Subcutaneous adipose tissue (tissue), 4 donors: ENCODE data around the gene SLC12A7. TPM values are rescaled to one million over a fixed set of nuclear protein-coding genes. Genes with fewer than 3 reads are reported as not detected.

Source experiments
- CTCF ChIP-seq: fragments of 450-650 bp; IDR thresholded peaks from one replicate; pipeline ENCODE4 v1.5.1; 2016; ENCODE audit warnings: low read depth, mild to moderate bottlenecking, control low read depth, antibody characterized with exemption, moderate library complexity
- total RNA-seq, 4 donors: library from RNA; depleted of rRNA; stranded (reverse); fragments of >200 nt; gene quantifications; one replicate each; pipeline ENCODE4 v1.1.0, GENCODE V29; 2016

Gene SLC12A7
- total RNA-seq, 4 donors from 2014 or later: 12.9 to 34.3 (median 20.7) TPM

- TF ChIP-seq CTCF: no peak
Measured at GRCh38 chr5:1156033-1156753, 44.3 kb upstream of the SLC12A7 start.

- no peak for TF ChIP-seq CTCF
Measured at GRCh38 chr5:1155191-1156032, 43.5 kb upstream of the SLC12A7 start.

GRCh38 chr5:1153428-1153827, 41.6 kb upstream of the SLC12A7 start:
- no peak for TF ChIP-seq CTCF

GRCh38 chr5:1152771-1153282, 41.0 kb upstream of the SLC12A7 start:
- no peak for TF ChIP-seq CTCF

- no peak for TF ChIP-seq CTCF
Measured at GRCh38 chr5:1152156-1152555, 40.3 kb upstream of the SLC12A7 start.

GRCh38 chr5:1151316-1151715, 39.5 kb upstream of the SLC12A7 start:
- no peak for TF ChIP-seq CTCF

- no peak for TF ChIP-seq CTCF
Measured at GRCh38 chr5:1150866-1151265, 39.0 kb upstream of the SLC12A7 start.
